DND-41 (cell line): Measurements from ENCODE around the gene EFNA2.

Experiments
- EZH2 ChIP-seq: IDR thresholded peaks from 3 replicates; pipeline ENCODE4 v1.6.1; 2012; ENCODE audit warnings: borderline replicate concordance, low read depth, mild to moderate bottlenecking, moderate library complexity, low read length, inconsistent platforms; ENCODE audit not compliant: severe bottlenecking
- TF ChIP-seq, protein P1 (sequence below): IDR thresholded peaks from 2 replicates; pipeline ENCODE4 v1.5.1; 2012; ENCODE audit warnings: borderline replicate concordance, low read length, moderate library complexity, mild to moderate bottlenecking; ENCODE audit not compliant: poor library complexity, severe bottlenecking; ENCODE audit errors: extremely low read depth

DNA sequence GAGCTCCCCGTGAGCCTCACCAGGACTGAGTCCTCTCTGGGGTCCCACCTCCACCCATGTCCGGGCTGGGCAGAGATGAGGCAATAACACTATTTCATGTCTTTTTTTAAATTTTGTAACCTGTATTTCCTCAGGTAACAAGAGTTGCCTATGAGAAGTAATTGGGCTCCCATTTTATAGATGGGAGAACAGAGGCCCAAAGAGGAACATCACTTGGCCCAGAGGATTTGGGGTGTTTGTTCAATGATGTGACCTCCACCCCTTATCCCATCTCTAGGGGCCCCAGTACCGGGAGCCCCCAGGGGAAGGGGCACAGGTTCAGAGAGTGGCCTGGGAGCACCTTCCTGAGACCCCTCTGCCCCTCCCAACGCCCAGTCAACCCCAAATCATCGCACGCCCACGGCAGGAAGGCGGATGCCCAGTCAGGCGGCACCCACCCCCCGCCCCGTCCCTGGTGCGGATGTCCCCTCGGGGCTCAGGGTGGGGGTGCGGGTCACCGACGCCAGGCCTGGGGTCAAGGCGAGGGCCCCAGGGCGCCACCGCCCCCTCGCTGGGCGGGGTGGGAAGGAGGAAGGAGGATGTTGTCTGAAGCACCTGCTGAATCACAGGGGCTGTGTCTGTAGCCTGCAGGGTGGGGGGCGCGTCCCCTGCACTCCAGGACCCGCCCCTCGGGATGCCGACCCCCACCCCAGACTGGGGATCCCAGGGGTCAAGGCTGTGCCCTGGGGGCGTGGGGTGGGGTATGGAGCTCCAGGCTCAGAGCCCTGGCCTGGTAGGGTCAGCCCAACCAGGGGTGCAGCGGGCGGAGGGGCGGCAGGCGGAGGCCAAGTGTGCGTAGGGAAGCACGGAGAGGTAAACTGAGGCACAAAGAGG lies 25.6 kb upstream of the EFNA2 start:
- TF ChIP-seq, protein P1, sequence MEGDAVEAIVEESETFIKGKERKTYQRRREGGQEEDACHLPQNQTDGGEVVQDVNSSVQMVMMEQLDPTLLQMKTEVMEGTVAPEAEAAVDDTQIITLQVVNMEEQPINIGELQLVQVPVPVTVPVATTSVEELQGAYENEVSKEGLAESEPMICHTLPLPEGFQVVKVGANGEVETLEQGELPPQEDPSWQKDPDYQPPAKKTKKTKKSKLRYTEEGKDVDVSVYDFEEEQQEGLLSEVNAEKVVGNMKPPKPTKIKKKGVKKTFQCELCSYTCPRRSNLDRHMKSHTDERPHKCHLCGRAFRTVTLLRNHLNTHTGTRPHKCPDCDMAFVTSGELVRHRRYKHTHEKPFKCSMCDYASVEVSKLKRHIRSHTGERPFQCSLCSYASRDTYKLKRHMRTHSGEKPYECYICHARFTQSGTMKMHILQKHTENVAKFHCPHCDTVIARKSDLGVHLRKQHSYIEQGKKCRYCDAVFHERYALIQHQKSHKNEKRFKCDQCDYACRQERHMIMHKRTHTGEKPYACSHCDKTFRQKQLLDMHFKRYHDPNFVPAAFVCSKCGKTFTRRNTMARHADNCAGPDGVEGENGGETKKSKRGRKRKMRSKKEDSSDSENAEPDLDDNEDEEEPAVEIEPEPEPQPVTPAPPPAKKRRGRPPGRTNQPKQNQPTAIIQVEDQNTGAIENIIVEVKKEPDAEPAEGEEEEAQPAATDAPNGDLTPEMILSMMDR = no peak
- TF ChIP-seq EZH2 = no peak
